Cardiac muscle cell (in vitro differentiated cells and primary cell): ENCODE data around the gene DOCK1. TPM values are rescaled to one million over a fixed set of nuclear protein-coding genes. Genes with fewer than 3 reads are reported as not detected.

Source experiments
- DNase-seq, 2 donors: peaks; one replicate each; pipeline versions ENCODE4 v3.0.0 to v3.0.0-alpha.2; 2010 to 2017; ENCODE audit warnings: low read depth in 1 of 2, low spot score in 1 of 2
- H3K27ac ChIP-seq: fragments of 200-600 bp; sonication (generic); 2 replicates; pipeline ENCODE4 v1.5.1; 2016
- H3K27me3 ChIP-seq: fragments of 200-600 bp; sonication (generic); 2 replicates; pipeline ENCODE4 v1.6.0; 2016; ENCODE audit warnings: control low read depth
- H3K36me3 ChIP-seq: fragments of 200-600 bp; sonication (generic); 2 replicates; pipeline ENCODE4 v1.5.1; 2016; ENCODE audit warnings: control low read depth
- H3K4me1 ChIP-seq: fragments of 200-600 bp; sonication (generic); 2 replicates; pipeline ENCODE4 v1.8.1; 2017; ENCODE audit warnings: low read depth, mild to moderate bottlenecking, mixed run types
- H3K4me3 ChIP-seq: fragments of 200-600 bp; sonication (generic); 2 replicates; pipeline ENCODE4 v1.5.1; 2016; ENCODE audit warnings: mild to moderate bottlenecking
- H3K9me3 ChIP-seq: fragments of 200-600 bp; sonication (generic); 2 replicates; pipeline ENCODE4 v1.5.1; 2017; ENCODE audit warnings: low read depth, mild to moderate bottlenecking, control low read depth
- CTCF ChIP-seq: IDR thresholded peaks from 2 replicates; pipeline ENCODE4 v1.5.1; 2012; ENCODE audit warnings: low read depth, mild to moderate bottlenecking, low read length
- polyA plus RNA-seq: library from polyadenylated mRNA; unstranded; fragments of >200 nt; fragmentation: Nextera tagmentation; extraction: Ambion mirVana; gene quantifications from 2 replicates; pipeline ENCODE4 v1.2.1, GENCODE V29; 2016
- total RNA-seq: library from RNA; depleted of rRNA; stranded (reverse); fragments of >200 nt; gene quantifications from 2 replicates; pipeline ENCODE4 v1.2.3, GENCODE V29; 2016

DOCK1 gene
- total and polyA plus RNA-seq, 2 experiments from 2014 or later = 15.0 to 30.6 TPM

DNA sequence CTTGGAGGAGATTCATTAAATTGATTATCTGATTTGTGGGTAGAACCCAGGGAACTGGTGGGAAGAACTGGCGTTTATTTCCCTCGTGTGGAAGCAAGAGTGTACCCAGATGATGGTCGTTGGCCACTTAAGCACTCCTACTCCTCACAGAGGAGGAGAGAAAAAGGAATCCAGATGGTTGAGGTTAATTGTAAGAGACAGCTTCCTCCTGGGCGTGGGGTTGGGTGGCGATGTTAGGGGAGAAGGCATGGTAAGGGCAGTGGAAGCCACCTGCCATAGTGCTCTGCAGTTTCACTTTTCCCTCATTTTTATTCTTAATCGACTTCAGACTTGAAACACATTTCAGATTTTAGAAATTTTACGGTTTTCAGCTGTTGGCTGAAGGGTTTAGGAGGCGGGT, 104.1 kb downstream of the DOCK1 start:
- H3K36me3 ChIP-seq = no peaks in the 10 kb centered on the region
- H3K9me3 ChIP-seq = no peaks in the 10 kb centered on the region
- no peak for DNase-seq
- no peak overlapping the region for H3K4me3 ChIP-seq
- TF ChIP-seq CTCF = no peak
- H3K4me1 ChIP-seq = peaks cover 23% of the 10 kb centered on the region
- no peaks in the 10 kb centered on the region for H3K27me3 ChIP-seq
- no peak overlapping the region for H3K27ac ChIP-seq

- Histone ChIP-seq H3K36me3 (no peaks in the 10 kb centered on the region), H3K4me1 (peaks cover 23% of the 10 kb centered on the region), H3K27me3 (no peaks in the 10 kb centered on the region), H3K4me3 (no peak overlapping the region), H3K9me3 (no peaks in the 10 kb centered on the region), H3K27ac (no peak overlapping the region)
- no peak for TF ChIP-seq CTCF
- DNase-seq = no peak
Measured at GRCh38 chr10:127011174-127011573, 105.9 kb downstream of the DOCK1 start.

- no peak for DNase-seq
- Histone ChIP-seq H3K36me3 (no peaks in the 10 kb centered on the region), H3K9me3 (no peaks in the 10 kb centered on the region), H3K27me3 (no peaks in the 10 kb centered on the region), H3K27ac (peak overlapping the region; percentile 66), H3K4me1 (peaks cover 23% of the 10 kb centered on the region), H3K4me3 (no peak overlapping the region)
- no peak for TF ChIP-seq CTCF
Measured at GRCh38 chr10:127012071-127012768, 107.0 kb downstream of the DOCK1 start.

DNA sequence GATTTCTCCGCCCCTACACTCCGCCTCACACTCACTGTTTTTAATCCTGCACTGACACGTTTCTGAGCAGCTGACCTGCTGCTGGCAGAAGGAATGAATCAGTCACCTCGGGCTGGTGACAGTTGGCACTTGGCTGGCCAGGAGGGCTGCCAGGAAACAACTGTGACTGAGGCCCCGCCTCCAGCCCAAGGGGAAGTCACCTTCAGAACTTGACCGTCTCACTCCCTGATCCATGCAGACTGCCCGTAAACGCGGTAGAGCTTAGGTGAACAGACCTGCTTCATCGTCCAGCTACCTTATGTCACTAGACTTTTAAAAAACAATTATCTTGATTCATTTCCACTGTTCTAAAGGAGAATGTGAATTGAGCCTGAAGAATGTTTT, 107.5 kb downstream of the DOCK1 start:
- no peaks in the 10 kb centered on the region for H3K9me3 ChIP-seq
- H3K4me1 ChIP-seq = peaks cover 23% of the 10 kb centered on the region
- no peaks in the 10 kb centered on the region for H3K36me3 ChIP-seq
- no peaks in the 10 kb centered on the region for H3K27me3 ChIP-seq
- H3K4me3 ChIP-seq = no peak overlapping the region
- no peak for TF ChIP-seq CTCF
- DNase-seq = peak; percentile 12 to 95
- H3K27ac ChIP-seq = peak overlapping the region; percentile 73

GRCh38 chr10:127013211-127013656, 108.0 kb downstream of the DOCK1 start:
- Histone ChIP-seq H3K27me3 (no peaks in the 10 kb centered on the region), H3K36me3 (no peaks in the 10 kb centered on the region), H3K4me3 (no peak overlapping the region), H3K9me3 (no peaks in the 10 kb centered on the region), H3K27ac (peak overlapping the region; percentile 73), H3K4me1 (peaks cover 23% of the 10 kb centered on the region)
- no peak for TF ChIP-seq CTCF
- DNase-seq = no peak
